ENCODE measurements around the gene STXBP6.

Gene STXBP6

DNA sequence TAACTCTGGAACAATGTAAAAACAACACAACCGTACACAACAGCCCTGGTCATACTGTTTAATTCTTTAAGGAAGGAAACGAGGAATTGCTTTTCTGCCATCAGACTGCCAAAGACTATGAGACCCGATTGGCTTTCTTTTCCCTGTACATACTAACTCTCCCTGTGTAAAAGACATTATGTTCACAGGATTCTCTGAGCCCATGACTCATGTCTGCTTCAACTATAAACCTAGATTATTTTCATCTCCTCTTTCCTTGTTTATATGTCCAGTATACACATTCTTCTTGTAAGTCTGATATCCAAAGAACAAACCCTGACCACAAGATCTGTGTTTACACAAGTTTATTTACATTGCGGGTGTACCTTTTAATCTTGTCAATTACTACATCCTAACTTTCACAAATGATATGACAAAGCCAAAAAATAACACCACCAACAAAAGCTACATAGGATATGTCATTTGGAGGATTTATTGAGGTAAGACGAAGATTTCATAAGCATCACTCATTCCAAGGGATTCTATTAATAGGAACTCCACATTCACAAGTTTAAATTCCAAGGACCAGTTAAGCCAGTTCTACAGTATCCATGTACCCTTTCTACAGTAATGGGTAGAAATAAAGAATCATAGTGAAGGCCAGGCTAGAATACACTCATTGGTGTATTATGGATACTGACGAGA is 67.3 kb downstream of the STXBP6 start:
- Histone ChIP-seq H3K4me3 (ENCODE audit: low read depth, low read length) (no peak overlapping the region), H3K36me3 (ENCODE audit: control insufficient read depth in 2 of 2, insufficient read depth in 1 of 2, low read length in 2 of 2) (no peaks in the 10 kb centered on the region), H3K27ac (ENCODE audit: extremely low read depth, low read depth, low read length) (peak overlapping the region; percentile 41), H3K4me1 (ENCODE audit: control insufficient read depth, insufficient read depth, low read length) (peaks cover 35% of the 10 kb centered on the region), H3K9me3 (ENCODE audit: control insufficient read depth, insufficient read depth, low read depth, low read length) (no peaks in the 10 kb centered on the region)
- ChIA-PET POLR2A (no interaction called here), CTCF (interaction anchor here (0.7 kb wide), 1 partner anchor 169 kb away, joined by 3 read pairs; no protein-coding TSS in a partner anchor)
- TF ChIP-seq ZNF433 (tag by site-specific recombination; IDR thresholded peaks at IDR 0.05; ENCODE audit: low read depth) (no peak), ZNF280C (tag by site-specific recombination; IDR thresholded peaks at IDR 0.05) (no peak), ZNF239 (tag by site-specific recombination; IDR thresholded peaks at IDR 0.05) (0 out of 2 replicates have a peak, but pooled peaks have one; percentile 39), GLIS1 (tag by site-specific recombination; IDR thresholded peaks at IDR 0.05) (no peak), ZNF341 (tag by site-specific recombination; IDR thresholded peaks at IDR 0.05; ENCODE audit: low read depth) (no peak), ZXDB (tag by site-specific recombination; IDR thresholded peaks at IDR 0.05) (peak; percentile 95), ZNF621 (tag by site-specific recombination; IDR thresholded peaks at IDR 0.05) (no peak), ZNF311 (tag by site-specific recombination; IDR thresholded peaks at IDR 0.05; ENCODE audit: borderline replicate concordance) (no peak), ZNF561 (tag by site-specific recombination; IDR thresholded peaks at IDR 0.05; ENCODE audit: borderline replicate concordance) (no peak), ZNF830 (tag by site-specific recombination; IDR thresholded peaks at IDR 0.05; ENCODE audit: low read depth) (no peak), ZBTB1 (tag by site-specific recombination; IDR thresholded peaks at IDR 0.05) (peak; percentile 69; the same call in 1 of the 2 replicates), BCL6B (tag by site-specific recombination; IDR thresholded peaks at IDR 0.05) (peak; percentile 56; the same call in 1 of the 2 replicates), ZNF10 (tag by site-specific recombination; IDR thresholded peaks at IDR 0.05) (0 out of 2 replicates have a peak, but pooled peaks have one; percentile 16), INSM2 (tag by site-specific recombination; IDR thresholded peaks at IDR 0.05) (peak; percentile 60; the same call in 1 of the 2 replicates), ZNF133 (tag by site-specific recombination; IDR thresholded peaks at IDR 0.05) (no peak), ZNF148 (tag by site-specific recombination; IDR thresholded peaks at IDR 0.05; ENCODE audit: borderline replicate concordance) (peak; percentile 91)
- TF ChIP-seq, protein P1, sequence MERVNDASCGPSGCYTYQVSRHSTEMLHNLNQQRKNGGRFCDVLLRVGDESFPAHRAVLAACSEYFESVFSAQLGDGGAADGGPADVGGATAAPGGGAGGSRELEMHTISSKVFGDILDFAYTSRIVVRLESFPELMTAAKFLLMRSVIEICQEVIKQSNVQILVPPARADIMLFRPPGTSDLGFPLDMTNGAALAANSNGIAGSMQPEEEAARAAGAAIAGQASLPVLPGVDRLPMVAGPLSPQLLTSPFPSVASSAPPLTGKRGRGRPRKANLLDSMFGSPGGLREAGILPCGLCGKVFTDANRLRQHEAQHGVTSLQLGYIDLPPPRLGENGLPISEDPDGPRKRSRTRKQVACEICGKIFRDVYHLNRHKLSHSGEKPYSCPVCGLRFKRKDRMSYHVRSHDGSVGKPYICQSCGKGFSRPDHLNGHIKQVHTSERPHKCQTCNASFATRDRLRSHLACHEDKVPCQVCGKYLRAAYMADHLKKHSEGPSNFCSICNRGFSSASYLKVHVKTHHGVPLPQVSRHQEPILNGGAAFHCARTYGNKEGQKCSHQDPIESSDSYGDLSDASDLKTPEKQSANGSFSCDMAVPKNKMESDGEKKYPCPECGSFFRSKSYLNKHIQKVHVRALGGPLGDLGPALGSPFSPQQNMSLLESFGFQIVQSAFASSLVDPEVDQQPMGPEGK (tag by site-specific recombination; IDR thresholded peaks at IDR 0.05) = 0 out of 2 replicates have a peak, but pooled peaks have one; percentile 18
- TF ChIP-seq, protein P2, sequence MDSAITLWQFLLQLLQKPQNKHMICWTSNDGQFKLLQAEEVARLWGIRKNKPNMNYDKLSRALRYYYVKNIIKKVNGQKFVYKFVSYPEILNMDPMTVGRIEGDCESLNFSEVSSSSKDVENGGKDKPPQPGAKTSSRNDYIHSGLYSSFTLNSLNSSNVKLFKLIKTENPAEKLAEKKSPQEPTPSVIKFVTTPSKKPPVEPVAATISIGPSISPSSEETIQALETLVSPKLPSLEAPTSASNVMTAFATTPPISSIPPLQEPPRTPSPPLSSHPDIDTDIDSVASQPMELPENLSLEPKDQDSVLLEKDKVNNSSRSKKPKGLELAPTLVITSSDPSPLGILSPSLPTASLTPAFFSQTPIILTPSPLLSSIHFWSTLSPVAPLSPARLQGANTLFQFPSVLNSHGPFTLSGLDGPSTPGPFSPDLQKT (IDR thresholded peaks at IDR 0.05; ENCODE audit: borderline replicate concordance, low read depth, low read length) = no peak
- TF ChIP-seq, protein P3, sequence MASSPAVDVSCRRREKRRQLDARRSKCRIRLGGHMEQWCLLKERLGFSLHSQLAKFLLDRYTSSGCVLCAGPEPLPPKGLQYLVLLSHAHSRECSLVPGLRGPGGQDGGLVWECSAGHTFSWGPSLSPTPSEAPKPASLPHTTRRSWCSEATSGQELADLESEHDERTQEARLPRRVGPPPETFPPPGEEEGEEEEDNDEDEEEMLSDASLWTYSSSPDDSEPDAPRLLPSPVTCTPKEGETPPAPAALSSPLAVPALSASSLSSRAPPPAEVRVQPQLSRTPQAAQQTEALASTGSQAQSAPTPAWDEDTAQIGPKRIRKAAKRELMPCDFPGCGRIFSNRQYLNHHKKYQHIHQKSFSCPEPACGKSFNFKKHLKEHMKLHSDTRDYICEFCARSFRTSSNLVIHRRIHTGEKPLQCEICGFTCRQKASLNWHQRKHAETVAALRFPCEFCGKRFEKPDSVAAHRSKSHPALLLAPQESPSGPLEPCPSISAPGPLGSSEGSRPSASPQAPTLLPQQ (tag by site-specific recombination; IDR thresholded peaks at IDR 0.05) = peak; percentile 78
- TF ChIP-seq, protein P4, sequence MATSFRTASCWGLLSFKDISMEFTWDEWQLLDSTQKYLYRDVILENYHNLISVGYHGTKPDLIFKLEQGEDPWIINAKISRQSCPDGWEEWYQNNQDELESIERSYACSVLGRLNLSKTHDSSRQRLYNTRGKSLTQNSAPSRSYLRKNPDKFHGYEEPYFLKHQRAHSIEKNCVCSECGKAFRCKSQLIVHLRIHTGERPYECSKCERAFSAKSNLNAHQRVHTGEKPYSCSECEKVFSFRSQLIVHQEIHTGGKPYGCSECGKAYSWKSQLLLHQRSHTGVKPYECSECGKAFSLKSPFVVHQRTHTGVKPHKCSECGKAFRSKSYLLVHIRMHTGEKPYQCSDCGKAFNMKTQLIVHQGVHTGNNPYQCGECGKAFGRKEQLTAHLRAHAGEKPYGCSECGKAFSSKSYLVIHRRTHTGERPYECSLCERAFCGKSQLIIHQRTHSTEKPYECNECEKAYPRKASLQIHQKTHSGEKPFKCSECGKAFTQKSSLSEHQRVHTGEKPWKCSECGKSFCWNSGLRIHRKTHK (tag by site-specific recombination; IDR thresholded peaks at IDR 0.05) = no peak

Data from HEK293 (cell line).